Left lung (tissue), 10 donors: ENCODE measurements around the gene SORBS1. TPM values are rescaled to one million over a fixed set of nuclear protein-coding genes. Genes with fewer than 3 reads are reported as not detected.

Source experiments
- ATAC-seq: fragments of 200-7000 bp; cut with Tn5 transposase; one replicate; pipeline ENCODE4 v1.9.1; 2020; ENCODE audit warnings: moderate library complexity
- DNase-seq, 4 donors: peaks; one replicate each; pipeline ENCODE4 v3.0.0-alpha.2; 2013 to 2020
- H3K27ac ChIP-seq, 2 donors: fragments of 200-600 bp; sonication (generic) in 1 of 2; one replicate each; pipeline versions ENCODE4 v1.5.0 to v1.8.0; 2020 to 2021
- H3K27me3 ChIP-seq, 2 donors: fragments of 200-600 bp; sonication (generic) in 1 of 2; one replicate each; pipeline versions ENCODE4 v1.5.0 to v1.8.0; 2020 to 2021
- H3K36me3 ChIP-seq, 2 donors: fragments of 200-600 bp; sonication (generic) in 1 of 2; one replicate each; pipeline versions ENCODE4 v1.5.0 to v1.8.0; 2020 to 2021
- H3K4me1 ChIP-seq, 2 donors: fragments of 200-600 bp; one replicate each; pipeline ENCODE4 v1.8.0; 2021
- H3K4me3 ChIP-seq, 2 donors: fragments of 200-600 bp; sonication (generic) in 1 of 2; one replicate each; pipeline versions ENCODE4 v1.5.0 to v1.8.0; 2020 to 2021; ENCODE audit warnings: mild to moderate bottlenecking in 1 of 2
- H3K9me3 ChIP-seq, 2 donors: fragments of 200-600 bp; sonication (generic) in 1 of 2; one replicate each; pipeline versions ENCODE4 v1.5.0 to v1.8.0; 2020 to 2021
- CTCF ChIP-seq, 2 donors: fragments of 200-600 bp; sonication (generic) in 1 of 2; IDR thresholded peaks; one replicate each; pipeline versions ENCODE4 v1.5.0 to v1.8.0; 2021; ENCODE audit warnings: antibody characterized with exemption in 2 of 2
- intact Hi-C, 2 donors: fragments of 100-400 bp; cut with DNase I; formaldehyde crosslinking; loops; one replicate each; pipeline versions ENCODE4 v1.11.2 to v1.14.2; 2022
- polyA plus RNA-seq, 6 donors: library from polyadenylated mRNA; unstranded; fragments of 120-200 nt; gene quantifications; one replicate each; pipeline ENCODE4 v1.2.1, GENCODE V29; 2013; ENCODE audit not compliant: insufficient read length in 6 of 6
- total RNA-seq, 2 donors: library from RNA; stranded (reverse); fragmentation: NEBNext Ultra II Directional; extraction: Animal tissue kit (Norgen Biotek cat#: 25700); gene quantifications; one replicate each; pipeline ENCODE4 v1.2.1, GENCODE V29; 2021
- donor health status: DM: no; HTN: yes; CAD: no.
- donor health status: DM: no; HTN: no; CAD: no.

Gene SORBS1
- total and polyA plus RNA-seq, 8 donors: 23.3 to 52.7 (median 36.4) TPM

- no peaks in the 10 kb centered on the region for H3K27me3 ChIP-seq
- intact Hi-C loops: no loop called here
- H3K9me3 ChIP-seq: no peaks in the 10 kb centered on the region
- H3K4me3 ChIP-seq: no peak overlapping the region
- H3K27ac ChIP-seq: peak overlapping the region in 1 of 2 donors; percentile 9
- TF ChIP-seq CTCF (IDR thresholded peaks at IDR 0.05): no peak
- DNase-seq (no peak), ATAC-seq (no peak)
- H3K36me3 ChIP-seq: no peaks in the 10 kb centered on the region
- H3K4me1 ChIP-seq: peaks cover 0 to 16% of the 10 kb centered on the region in 2 donors
These were observed 245.7 kb downstream of the SORBS1 start for GRCh38 chr10:95315509-95315908.

GRCh38 chr10:95314192-95314918 is 246.8 kb downstream of the SORBS1 start:
- DNase-seq (no peak), ATAC-seq (peak; percentile 92)
- no peak for TF ChIP-seq CTCF (IDR thresholded peaks at IDR 0.05)
- H3K27me3 ChIP-seq: no peaks in the 10 kb centered on the region
- intact Hi-C loops: no loop called here
- H3K9me3 ChIP-seq: no peaks in the 10 kb centered on the region
- H3K4me3 ChIP-seq: no peak overlapping the region
- no peaks in the 10 kb centered on the region for H3K36me3 ChIP-seq
- H3K27ac ChIP-seq: no peak overlapping the region
- peaks cover 0 to 28% of the 10 kb centered on the region in 2 donors for H3K4me1 ChIP-seq

GRCh38 chr10:95312986-95313495 is 248.1 kb downstream of the SORBS1 start:
- Histone ChIP-seq H3K36me3 (no peaks in the 10 kb centered on the region), H3K9me3 (no peaks in the 10 kb centered on the region), H3K4me3 (no peak overlapping the region), H3K27ac (no peak overlapping the region), H3K4me1 (peaks cover 0 to 40% of the 10 kb centered on the region in 2 donors), H3K27me3 (no peaks in the 10 kb centered on the region)
- ATAC-seq (no peak), DNase-seq (no peak)
- no peak for TF ChIP-seq CTCF (IDR thresholded peaks at IDR 0.05)
- intact Hi-C loops: no loop called here

GRCh38 chr10:95312257-95312656 is 248.9 kb downstream of the SORBS1 start:
- DNase-seq (no peak), ATAC-seq (peak; percentile 7)
- H3K9me3 ChIP-seq: no peaks in the 10 kb centered on the region
- no peak for TF ChIP-seq CTCF (IDR thresholded peaks at IDR 0.05)
- H3K4me3 ChIP-seq: no peak overlapping the region
- no peaks in the 10 kb centered on the region for H3K27me3 ChIP-seq
- H3K36me3 ChIP-seq: no peaks in the 10 kb centered on the region
- no peak overlapping the region for H3K27ac ChIP-seq
- intact Hi-C loops: no loop called here
- peaks cover 0 to 40% of the 10 kb centered on the region in 2 donors for H3K4me1 ChIP-seq

GRCh38 chr10:95309958-95310357 is 251.2 kb downstream of the SORBS1 start:
- intact Hi-C loops: no loop called here
- Histone ChIP-seq H3K27ac (peak overlapping the region in 1 of 2 donors; percentile 30), H3K9me3 (no peaks in the 10 kb centered on the region), H3K4me1 (peaks cover 0 to 40% of the 10 kb centered on the region in 2 donors), H3K36me3 (no peaks in the 10 kb centered on the region), H3K4me3 (no peak overlapping the region), H3K27me3 (no peaks in the 10 kb centered on the region)
- TF ChIP-seq CTCF (IDR thresholded peaks at IDR 0.05): no peak
- ATAC-seq (no peak), DNase-seq (no peak)
